ENCODE results near the gene ARPIN. TPM values are rescaled to one million over a fixed set of nuclear protein-coding genes. Genes with fewer than 3 reads are reported as not detected.
"Not testable (repeated sequence)": the region's sequence is repeated elsewhere in the genome, so short reads cannot be mapped to it uniquely, and the experiment has no call there.

ARPIN gene
- total RNA-seq, 1 donor from 2014 or later = 9.0 TPM

DNA sequence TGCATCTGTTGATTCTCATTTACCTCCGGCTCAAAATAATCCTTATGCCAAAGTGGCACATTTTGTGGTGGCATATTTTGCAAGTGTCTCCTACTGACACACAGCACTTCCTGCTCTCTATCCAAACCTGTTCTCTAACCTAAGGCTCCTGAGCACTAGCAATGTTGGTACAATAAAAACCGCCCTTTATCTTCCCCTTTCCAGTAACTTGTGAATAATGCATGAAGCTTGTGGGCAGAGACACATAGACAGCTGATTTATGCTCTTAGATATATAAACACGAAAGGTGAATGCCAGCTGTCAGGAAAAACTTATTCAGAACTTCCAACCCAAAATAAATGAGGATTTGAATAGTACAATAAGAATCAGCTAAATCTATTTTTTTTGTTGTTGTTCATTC, 34.6 kb upstream of the ARPIN start:
- H3K36me3 Mint-ChIP-seq (ENCODE audit: unreplicated experiment) = no peaks in the 10 kb centered on the region
- H3K27me3 Mint-ChIP-seq (ENCODE audit: unreplicated experiment) = peaks cover 3% of the 10 kb centered on the region
- no peak overlapping the region for H3K27ac Mint-ChIP-seq (ENCODE audit: unreplicated experiment)
- no peak for DNase-seq
- H3K4me3 Mint-ChIP-seq (ENCODE audit: unreplicated experiment) = no peak overlapping the region
- H3K9me3 Mint-ChIP-seq (ENCODE audit: unreplicated experiment) = no peaks in the 10 kb centered on the region
- TF ChIP-seq, protein P1, sequence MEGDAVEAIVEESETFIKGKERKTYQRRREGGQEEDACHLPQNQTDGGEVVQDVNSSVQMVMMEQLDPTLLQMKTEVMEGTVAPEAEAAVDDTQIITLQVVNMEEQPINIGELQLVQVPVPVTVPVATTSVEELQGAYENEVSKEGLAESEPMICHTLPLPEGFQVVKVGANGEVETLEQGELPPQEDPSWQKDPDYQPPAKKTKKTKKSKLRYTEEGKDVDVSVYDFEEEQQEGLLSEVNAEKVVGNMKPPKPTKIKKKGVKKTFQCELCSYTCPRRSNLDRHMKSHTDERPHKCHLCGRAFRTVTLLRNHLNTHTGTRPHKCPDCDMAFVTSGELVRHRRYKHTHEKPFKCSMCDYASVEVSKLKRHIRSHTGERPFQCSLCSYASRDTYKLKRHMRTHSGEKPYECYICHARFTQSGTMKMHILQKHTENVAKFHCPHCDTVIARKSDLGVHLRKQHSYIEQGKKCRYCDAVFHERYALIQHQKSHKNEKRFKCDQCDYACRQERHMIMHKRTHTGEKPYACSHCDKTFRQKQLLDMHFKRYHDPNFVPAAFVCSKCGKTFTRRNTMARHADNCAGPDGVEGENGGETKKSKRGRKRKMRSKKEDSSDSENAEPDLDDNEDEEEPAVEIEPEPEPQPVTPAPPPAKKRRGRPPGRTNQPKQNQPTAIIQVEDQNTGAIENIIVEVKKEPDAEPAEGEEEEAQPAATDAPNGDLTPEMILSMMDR (IDR thresholded peaks at IDR 0.05; ENCODE audit: partially characterized antibody, unreplicated experiment) = no peak
- H3K4me1 Mint-ChIP-seq (ENCODE audit: low read depth, unreplicated experiment) = peaks cover 3% of the 10 kb centered on the region

DNA sequence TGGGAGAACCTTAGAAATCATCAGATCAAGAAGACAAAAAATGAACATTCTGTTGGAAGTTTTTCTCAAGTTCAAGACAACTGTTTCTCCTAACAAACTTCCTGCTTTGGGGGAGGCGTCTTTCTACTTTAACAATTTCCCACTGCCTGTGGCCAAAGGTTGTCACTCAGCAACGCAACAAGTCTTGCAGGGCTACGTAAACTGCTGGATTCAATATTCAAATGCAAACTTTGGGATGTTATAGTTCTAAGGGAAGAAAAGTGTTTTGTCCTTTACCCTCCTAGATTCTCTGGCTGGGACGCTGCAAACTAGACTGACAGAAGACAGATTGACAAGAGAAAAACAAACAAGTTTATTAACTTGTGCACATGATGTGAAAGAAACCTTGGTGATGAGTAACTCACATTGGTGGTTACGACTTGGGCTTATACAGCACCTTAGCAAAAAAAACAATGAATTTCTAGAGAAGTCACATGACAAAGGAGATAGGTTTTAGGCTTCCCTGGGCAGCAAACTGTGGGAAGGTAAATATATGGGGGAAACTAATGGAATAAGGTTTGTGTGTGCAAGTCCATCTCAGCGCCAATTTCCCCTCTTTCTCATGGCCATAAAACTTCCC, 34.0 kb upstream of the ARPIN start:
- DNase-seq = no peak
- peaks cover 3% of the 10 kb centered on the region for H3K27me3 Mint-ChIP-seq (ENCODE audit: unreplicated experiment)
- no peaks in the 10 kb centered on the region for H3K36me3 Mint-ChIP-seq (ENCODE audit: unreplicated experiment)
- peaks cover 3% of the 10 kb centered on the region for H3K4me1 Mint-ChIP-seq (ENCODE audit: low read depth, unreplicated experiment)
- H3K9me3 Mint-ChIP-seq (ENCODE audit: unreplicated experiment) = no peaks in the 10 kb centered on the region
- no peak overlapping the region for H3K27ac Mint-ChIP-seq (ENCODE audit: unreplicated experiment)
- TF ChIP-seq, protein P1 (IDR thresholded peaks at IDR 0.05; ENCODE audit: partially characterized antibody, unreplicated experiment) = no peak
- no peak overlapping the region for H3K4me3 Mint-ChIP-seq (ENCODE audit: unreplicated experiment)

DNA sequence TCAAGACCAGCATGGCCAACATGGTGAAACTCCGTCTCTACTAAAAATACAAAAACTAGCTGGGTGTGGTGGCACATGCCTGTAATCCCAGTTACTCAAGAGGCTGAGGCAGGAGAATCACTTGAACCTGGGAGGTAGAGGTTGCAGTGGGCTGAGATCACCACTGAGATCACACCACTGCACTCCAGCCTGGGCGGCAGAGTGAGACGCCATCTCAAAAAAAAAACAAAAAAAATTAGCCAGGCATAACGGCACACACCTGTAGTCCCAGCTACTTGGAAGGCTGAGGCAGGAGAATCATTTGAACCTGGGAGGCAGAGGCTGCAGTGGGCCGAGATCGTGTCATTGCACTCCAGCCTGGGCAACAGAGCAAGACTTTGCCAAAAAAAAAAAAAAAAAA, 31.0 kb upstream of the ARPIN start:
- H3K27ac Mint-ChIP-seq (ENCODE audit: unreplicated experiment); H3K36me3 Mint-ChIP-seq (ENCODE audit: unreplicated experiment); H3K4me3 Mint-ChIP-seq (ENCODE audit: unreplicated experiment); H3K27me3 Mint-ChIP-seq (ENCODE audit: unreplicated experiment); H3K9me3 Mint-ChIP-seq (ENCODE audit: unreplicated experiment); H3K4me1 Mint-ChIP-seq (ENCODE audit: low read depth, unreplicated experiment); DNase-seq: not testable (repeated sequence)

DNA sequence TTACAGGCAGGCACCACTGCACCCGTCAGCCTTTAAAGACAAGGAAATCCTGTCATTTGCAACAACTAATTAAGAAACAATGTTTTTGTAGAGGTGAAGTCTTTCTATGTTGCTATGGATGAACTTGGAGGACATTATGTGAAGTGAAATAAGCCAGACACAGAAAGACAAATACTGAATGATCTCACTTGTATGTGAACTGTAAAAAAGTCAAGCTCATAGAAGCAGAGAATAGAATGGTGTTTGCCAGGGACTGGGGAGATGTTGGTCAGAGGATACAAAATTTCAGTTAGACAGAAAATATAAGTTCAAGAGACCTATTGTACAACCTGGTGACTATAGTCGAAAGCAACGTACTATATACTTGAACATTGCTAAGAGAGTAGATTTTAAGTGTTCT, 27.2 kb upstream of the ARPIN start:
- TF ChIP-seq, protein P1 (IDR thresholded peaks at IDR 0.05; ENCODE audit: partially characterized antibody, unreplicated experiment) = no peak
- no peaks in the 10 kb centered on the region for H3K27me3 Mint-ChIP-seq (ENCODE audit: unreplicated experiment)
- H3K36me3 Mint-ChIP-seq (ENCODE audit: unreplicated experiment) = no peaks in the 10 kb centered on the region
- H3K27ac Mint-ChIP-seq (ENCODE audit: unreplicated experiment) = no peak overlapping the region
- H3K4me3 Mint-ChIP-seq (ENCODE audit: unreplicated experiment) = no peak overlapping the region
- H3K9me3 Mint-ChIP-seq (ENCODE audit: unreplicated experiment) = no peaks in the 10 kb centered on the region
- no peak for DNase-seq
- no peaks in the 10 kb centered on the region for H3K4me1 Mint-ChIP-seq (ENCODE audit: low read depth, unreplicated experiment)

DNA sequence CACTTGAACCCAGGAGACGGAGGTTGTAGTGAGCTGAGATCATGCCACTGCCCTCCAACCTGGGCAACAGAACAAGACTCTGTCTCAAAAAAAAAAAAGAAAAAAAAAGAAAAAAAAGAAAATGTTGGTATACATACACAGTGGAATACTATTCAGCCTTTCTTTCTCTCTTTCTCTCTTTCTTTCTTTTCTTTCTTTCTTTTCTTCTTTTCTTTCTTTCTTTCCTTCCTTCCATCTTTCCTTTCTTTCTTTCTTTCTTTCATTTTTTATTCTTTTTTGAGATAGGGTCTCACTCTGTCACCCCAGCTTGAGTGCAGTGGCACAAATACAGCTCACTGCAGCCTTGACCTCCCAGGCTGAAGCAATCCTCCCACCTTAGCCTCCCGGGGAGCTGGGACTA, 26.6 kb upstream of the ARPIN start:
- not testable (repeated sequence) for H3K27ac Mint-ChIP-seq (ENCODE audit: unreplicated experiment); DNase-seq; H3K9me3 Mint-ChIP-seq (ENCODE audit: unreplicated experiment); H3K4me1 Mint-ChIP-seq (ENCODE audit: low read depth, unreplicated experiment); H3K27me3 Mint-ChIP-seq (ENCODE audit: unreplicated experiment); H3K36me3 Mint-ChIP-seq (ENCODE audit: unreplicated experiment); H3K4me3 Mint-ChIP-seq (ENCODE audit: unreplicated experiment)

DNA sequence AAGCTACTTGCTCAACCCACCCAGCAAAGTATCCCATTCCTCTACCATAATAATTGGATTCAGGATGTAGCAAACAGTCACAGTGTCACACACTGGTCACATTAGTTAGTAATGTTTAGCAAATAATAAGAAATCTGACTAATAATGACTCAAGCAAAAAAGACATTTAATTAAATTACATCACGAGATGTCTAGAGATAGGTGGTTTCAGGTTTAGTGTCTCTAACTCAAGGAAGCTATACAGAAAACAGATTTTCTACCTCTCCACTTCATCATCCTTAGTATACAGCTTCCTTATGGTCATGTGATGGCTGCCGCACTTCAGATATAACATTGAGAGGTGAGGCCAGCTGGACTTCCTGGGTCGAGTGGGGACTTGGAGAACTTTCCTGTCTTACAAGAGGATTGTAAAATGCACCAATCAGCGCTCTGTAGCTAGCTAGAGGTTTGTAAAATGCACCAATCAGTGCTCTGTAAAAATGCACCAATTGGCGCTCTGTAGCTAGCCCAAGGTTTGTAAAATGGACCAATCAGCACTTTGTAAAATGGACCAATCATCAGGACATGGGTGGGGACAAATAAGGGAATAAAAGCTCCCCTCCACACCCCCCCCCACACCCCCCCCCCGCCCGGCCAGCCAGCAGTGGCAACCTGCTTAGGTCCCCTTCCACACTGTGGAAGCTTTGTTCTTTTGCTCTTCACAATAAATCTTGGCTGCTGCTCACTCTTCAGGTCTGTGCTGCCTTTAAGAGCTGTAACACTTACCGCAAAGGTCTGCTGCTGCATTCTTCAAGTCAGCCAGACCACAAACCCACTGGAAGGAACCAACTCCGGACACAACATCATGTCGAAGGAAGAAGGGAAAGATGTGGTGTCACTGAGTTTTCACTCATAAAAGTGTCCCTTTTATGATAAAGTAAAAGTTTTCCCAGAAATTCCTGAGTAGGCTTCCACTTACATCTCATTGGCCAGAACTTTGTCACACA, 24.9 kb upstream of the ARPIN start:
- DNase-seq = no peak
- Mint-ChIP-seq H3K9me3 (ENCODE audit: unreplicated experiment) (no peaks in the 10 kb centered on the region), H3K27ac (ENCODE audit: unreplicated experiment) (no peak overlapping the region), H3K27me3 (ENCODE audit: unreplicated experiment) (no peaks in the 10 kb centered on the region), H3K4me1 (ENCODE audit: low read depth, unreplicated experiment) (no peaks in the 10 kb centered on the region), H3K36me3 (ENCODE audit: unreplicated experiment) (no peaks in the 10 kb centered on the region), H3K4me3 (ENCODE audit: unreplicated experiment) (no peak overlapping the region)
- TF ChIP-seq, protein P1 (IDR thresholded peaks at IDR 0.05; ENCODE audit: partially characterized antibody, unreplicated experiment) = no peak

Data from glutamatergic neuron (in vitro differentiated cells).